HL-60 (cell line): ENCODE results near the gene OSBPL8.

ENCODE experiments used
- CTCF ChIP-seq: IDR thresholded peaks from one replicate; pipeline ENCODE4 v1.5.1; 2011; ENCODE audit warnings: low read length, control low read depth, inconsistent platforms; ENCODE audit not compliant: insufficient read depth
- GABPA ChIP-seq: IDR thresholded peaks from 2 replicates; pipeline ENCODE4 v1.6.1; 2012; ENCODE audit warnings: low read depth
- POLR2AphosphoS5 ChIP-seq: IDR thresholded peaks from 2 replicates; pipeline ENCODE4 v1.6.1; 2012; ENCODE audit warnings: low read depth
- TF ChIP-seq, protein P1 (sequence below): IDR thresholded peaks from 2 replicates; pipeline ENCODE4 v1.6.1; 2012; ENCODE audit warnings: low read depth; ENCODE audit not compliant: insufficient replicate concordance

GRCh38 chr12:76410781-76411180 lies 148.8 kb downstream of the OSBPL8 start:
- TF ChIP-seq POLR2AphosphoS5: no peak
- TF ChIP-seq CTCF: no peak
- no peak for TF ChIP-seq GABPA
- TF ChIP-seq, protein P1, sequence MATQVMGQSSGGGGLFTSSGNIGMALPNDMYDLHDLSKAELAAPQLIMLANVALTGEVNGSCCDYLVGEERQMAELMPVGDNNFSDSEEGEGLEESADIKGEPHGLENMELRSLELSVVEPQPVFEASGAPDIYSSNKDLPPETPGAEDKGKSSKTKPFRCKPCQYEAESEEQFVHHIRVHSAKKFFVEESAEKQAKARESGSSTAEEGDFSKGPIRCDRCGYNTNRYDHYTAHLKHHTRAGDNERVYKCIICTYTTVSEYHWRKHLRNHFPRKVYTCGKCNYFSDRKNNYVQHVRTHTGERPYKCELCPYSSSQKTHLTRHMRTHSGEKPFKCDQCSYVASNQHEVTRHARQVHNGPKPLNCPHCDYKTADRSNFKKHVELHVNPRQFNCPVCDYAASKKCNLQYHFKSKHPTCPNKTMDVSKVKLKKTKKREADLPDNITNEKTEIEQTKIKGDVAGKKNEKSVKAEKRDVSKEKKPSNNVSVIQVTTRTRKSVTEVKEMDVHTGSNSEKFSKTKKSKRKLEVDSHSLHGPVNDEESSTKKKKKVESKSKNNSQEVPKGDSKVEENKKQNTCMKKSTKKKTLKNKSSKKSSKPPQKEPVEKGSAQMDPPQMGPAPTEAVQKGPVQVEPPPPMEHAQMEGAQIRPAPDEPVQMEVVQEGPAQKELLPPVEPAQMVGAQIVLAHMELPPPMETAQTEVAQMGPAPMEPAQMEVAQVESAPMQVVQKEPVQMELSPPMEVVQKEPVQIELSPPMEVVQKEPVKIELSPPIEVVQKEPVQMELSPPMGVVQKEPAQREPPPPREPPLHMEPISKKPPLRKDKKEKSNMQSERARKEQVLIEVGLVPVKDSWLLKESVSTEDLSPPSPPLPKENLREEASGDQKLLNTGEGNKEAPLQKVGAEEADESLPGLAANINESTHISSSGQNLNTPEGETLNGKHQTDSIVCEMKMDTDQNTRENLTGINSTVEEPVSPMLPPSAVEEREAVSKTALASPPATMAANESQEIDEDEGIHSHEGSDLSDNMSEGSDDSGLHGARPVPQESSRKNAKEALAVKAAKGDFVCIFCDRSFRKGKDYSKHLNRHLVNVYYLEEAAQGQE: no peak
